Fibroblast of villous mesenchyme (primary cell): ENCODE data around the gene EEF1A2. TPM values are rescaled to one million over a fixed set of nuclear protein-coding genes. Genes with fewer than 3 reads are reported as not detected.

Experiments
- DNase-seq: peaks from one replicate; pipeline ENCODE4 v3.0.0-alpha.2; 2010; ENCODE audit warnings: low read depth
- H3K4me3 ChIP-seq: 2 replicates; pipeline ENCODE4 v1.5.1; 2011; ENCODE audit warnings: low read depth, mild to moderate bottlenecking, low read length
- CTCF ChIP-seq: IDR thresholded peaks from 2 replicates; pipeline ENCODE4 v1.5.1; 2012; ENCODE audit warnings: low read depth, mild to moderate bottlenecking, low read length; ENCODE audit not compliant: insufficient read depth
- total RNA-seq: library from RNA; depleted of rRNA; stranded (reverse); fragments of >200 nt; gene quantifications from 2 replicates; pipeline ENCODE4 v1.2.3, GENCODE V29; 2012

The EEF1A2 gene
- total RNA-seq, 1 donor = 0.43 TPM

GRCh38 chr20:63491078-63491477, 7.8 kb downstream of the EEF1A2 start:
- no peak for DNase-seq
- no peak for TF ChIP-seq CTCF

GRCh38 chr20:63490416-63490815, 8.5 kb downstream of the EEF1A2 start:
- no peak for DNase-seq
- no peak for TF ChIP-seq CTCF
- no peak overlapping the region for H3K4me3 ChIP-seq

More at GRCh38 chr20:63491078-63491477, 7.8 kb downstream of the EEF1A2 start:
- no peak overlapping the region for H3K4me3 ChIP-seq

GRCh38 chr20:63488315-63489251, 10.3 kb downstream of the EEF1A2 start:
- H3K4me3 ChIP-seq = no peak overlapping the region
- DNase-seq = no peak
- no peak for TF ChIP-seq CTCF

- DNase-seq = no peak
- H3K4me3 ChIP-seq = no peak overlapping the region
- no peak for TF ChIP-seq CTCF
These were observed 11.1 kb downstream of the EEF1A2 start for GRCh38 chr20:63487781-63488241.

GRCh38 chr20:63487116-63487764, 11.6 kb downstream of the EEF1A2 start:
- TF ChIP-seq CTCF = no peak
- no peak for DNase-seq
- H3K4me3 ChIP-seq = no peak overlapping the region

GRCh38 chr20:63486300-63486855, 12.5 kb downstream of the EEF1A2 start:
- TF ChIP-seq CTCF = no peak
- no peak for DNase-seq
- H3K4me3 ChIP-seq = no peak overlapping the region
